ENCODE measurements around the gene RASA3. TPM values are rescaled to one million over a fixed set of nuclear protein-coding genes. Genes with fewer than 3 reads are reported as not detected.

The RASA3 gene
- total RNA-seq, 3 donors from 2014 or later (not counting 1 experiment from before 2014, with no cell fraction given), result 252 to 277 (median 274) TPM

DNA sequence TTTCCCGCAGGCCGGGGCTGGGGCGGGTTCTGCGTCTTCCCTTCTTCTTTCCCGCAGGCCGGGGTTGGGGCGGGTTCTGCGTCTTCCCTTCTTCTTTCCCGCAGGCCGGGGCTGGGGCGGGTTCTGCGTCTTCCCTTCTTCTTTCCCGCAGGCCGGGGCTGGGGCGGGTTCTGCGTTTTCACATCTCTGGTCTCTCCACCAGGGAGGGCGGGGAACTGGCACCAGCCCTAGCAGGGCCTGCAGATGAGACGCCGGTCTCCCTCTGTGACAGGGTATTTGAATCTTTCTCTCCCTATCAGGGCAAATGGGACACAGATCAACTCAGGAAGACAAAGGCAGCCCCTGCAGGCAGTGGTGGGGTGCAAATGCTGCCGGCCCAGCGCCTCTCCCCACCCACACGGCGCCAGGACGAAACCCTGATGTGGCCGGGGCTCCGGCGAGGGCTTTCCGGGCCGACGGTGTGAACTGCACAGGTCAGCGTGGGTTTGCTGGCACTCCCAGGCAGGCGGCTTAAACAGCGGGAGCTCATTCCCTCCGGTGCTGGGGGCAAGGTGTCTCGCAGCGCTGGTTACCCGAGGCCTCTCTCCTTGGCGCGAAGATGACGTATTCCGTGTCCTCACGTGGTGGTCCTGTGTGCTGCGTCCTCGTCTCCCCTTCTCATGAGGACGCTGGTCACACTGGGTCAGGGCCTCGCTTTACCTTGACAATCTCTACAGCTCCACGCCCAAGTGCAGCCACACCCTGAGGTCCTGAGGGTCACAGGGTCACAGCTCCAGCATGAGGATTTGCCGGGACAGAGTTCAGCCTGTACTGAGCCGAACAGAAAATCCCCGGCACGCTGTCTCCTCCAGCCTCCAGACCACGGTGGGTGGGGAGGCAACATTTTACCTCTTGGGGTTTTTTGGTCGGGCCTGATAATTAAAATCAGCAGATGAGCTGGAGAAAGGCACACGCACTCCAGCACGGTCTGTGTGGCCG, 157.8 kb downstream of the RASA3 start:
- H3K9me3 Mint-ChIP-seq, result no peaks in the 10 kb centered on the region
- intact Hi-C loops (cut with micrococcal nuclease), result no loop called here
- peaks cover 66% of the 10 kb centered on the region for H3K36me3 ChIP-seq (ENCODE audit: control insufficient read depth, insufficient read depth, low read length)
- no peak overlapping the region for H3K27ac Mint-ChIP-seq
- no peaks in the 10 kb centered on the region for H3K27me3 Mint-ChIP-seq (ENCODE audit: low read depth in 2 of 2)
- no peaks in the 10 kb centered on the region for H3K36me3 Mint-ChIP-seq
- no peaks in the 10 kb centered on the region for H3K4me1 Mint-ChIP-seq
- H3K4me1 ChIP-seq (ENCODE audit: control insufficient read depth, insufficient read depth, low read length), result no peaks in the 10 kb centered on the region
- TF ChIP-seq, protein P1, sequence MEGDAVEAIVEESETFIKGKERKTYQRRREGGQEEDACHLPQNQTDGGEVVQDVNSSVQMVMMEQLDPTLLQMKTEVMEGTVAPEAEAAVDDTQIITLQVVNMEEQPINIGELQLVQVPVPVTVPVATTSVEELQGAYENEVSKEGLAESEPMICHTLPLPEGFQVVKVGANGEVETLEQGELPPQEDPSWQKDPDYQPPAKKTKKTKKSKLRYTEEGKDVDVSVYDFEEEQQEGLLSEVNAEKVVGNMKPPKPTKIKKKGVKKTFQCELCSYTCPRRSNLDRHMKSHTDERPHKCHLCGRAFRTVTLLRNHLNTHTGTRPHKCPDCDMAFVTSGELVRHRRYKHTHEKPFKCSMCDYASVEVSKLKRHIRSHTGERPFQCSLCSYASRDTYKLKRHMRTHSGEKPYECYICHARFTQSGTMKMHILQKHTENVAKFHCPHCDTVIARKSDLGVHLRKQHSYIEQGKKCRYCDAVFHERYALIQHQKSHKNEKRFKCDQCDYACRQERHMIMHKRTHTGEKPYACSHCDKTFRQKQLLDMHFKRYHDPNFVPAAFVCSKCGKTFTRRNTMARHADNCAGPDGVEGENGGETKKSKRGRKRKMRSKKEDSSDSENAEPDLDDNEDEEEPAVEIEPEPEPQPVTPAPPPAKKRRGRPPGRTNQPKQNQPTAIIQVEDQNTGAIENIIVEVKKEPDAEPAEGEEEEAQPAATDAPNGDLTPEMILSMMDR (IDR thresholded peaks at IDR 0.05), result no peak
- no peak for DNase-seq
- no peak for ATAC-seq
- H3K27me3 ChIP-seq (ENCODE audit: control insufficient read depth, insufficient read depth, low read length), result no peaks in the 10 kb centered on the region
- no peak overlapping the region for H3K4me3 ChIP-seq (ENCODE audit: low read length)
- no peaks in the 10 kb centered on the region for H3K9me3 ChIP-seq (ENCODE audit: control insufficient read depth, insufficient read depth, low read length)
- 96% methylated on average over 48 of the region's 56 CpGs for whole genome bisulfite sequencing (ENCODE audit: insufficient coverage)
- no peak overlapping the region for H3K4me3 Mint-ChIP-seq
- no peak overlapping the region for H3K27ac ChIP-seq (ENCODE audit: low read length)

DNA sequence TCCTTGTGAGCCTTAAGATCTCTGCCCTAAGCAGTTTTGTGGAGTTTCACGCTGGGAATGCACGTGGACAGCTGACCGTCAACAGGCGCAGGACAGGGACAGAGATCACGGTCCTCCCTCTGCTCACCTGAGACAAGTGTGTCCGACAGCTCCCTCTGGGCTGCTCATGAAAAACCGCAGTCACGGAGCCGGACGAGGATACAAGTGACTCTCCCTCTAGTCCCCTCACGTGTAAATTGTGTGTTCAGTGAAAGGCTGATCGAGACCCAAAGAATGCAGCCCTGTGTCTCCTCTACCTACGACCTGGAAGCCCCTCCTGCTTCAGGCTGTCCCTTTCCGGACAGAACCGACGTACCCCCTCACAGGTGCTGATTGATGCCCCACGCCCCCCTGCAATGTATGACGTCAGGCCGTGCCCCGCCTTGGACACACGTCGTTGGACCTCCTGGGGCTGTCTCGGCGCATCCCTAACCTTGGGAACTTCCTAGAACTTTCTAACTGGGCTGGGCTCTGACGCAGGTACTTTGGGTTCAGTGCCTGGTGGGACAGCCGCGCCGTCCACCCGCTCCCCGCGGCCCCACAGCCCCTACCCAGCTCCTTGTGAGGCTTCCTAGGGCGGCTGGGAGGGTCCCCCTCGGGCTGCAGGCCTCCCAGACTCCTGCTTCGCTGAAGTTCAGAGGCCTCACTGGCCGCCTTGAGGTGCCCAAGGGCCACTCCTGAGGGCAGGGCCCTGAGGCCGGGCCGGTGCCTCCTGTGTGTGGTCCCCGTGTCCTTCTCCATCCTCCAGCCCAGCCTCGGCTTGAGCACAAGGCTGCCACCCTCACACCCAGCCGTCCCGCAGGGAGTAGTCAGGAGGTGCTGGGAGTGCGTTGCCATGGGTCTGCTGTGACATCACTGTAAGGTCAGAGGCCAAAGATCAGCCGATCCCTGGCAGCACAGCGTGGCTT, 158.9 kb downstream of the RASA3 start, which contains the start of gene C13orf46:
C13orf46 (minus strand) TSS at position 859 of the 947 bp plus-strand sequence; CDS start at position 780, 79 bp downstream.
- Histone ChIP-seq H3K36me3 (ENCODE audit: control insufficient read depth, insufficient read depth, low read length) (peaks cover 60% of the 10 kb centered on the region), H3K4me3 (ENCODE audit: low read length) (no peak within 1 kb of the TSS), H3K9me3 (ENCODE audit: control insufficient read depth, insufficient read depth, low read length) (no peaks in the 10 kb centered on the region), H3K4me1 (ENCODE audit: control insufficient read depth, insufficient read depth, low read length) (no peaks in the 10 kb centered on the region), H3K27me3 (ENCODE audit: control insufficient read depth, insufficient read depth, low read length) (no peaks in the 10 kb centered on the region), H3K27ac (ENCODE audit: low read length) (no peak within 1 kb of the TSS)
- no peak for ATAC-seq
- Mint-ChIP-seq H3K4me1 (no peaks in the 10 kb centered on the region), H3K9me3 (no peaks in the 10 kb centered on the region), H3K27me3 (ENCODE audit: low read depth in 2 of 2) (no peaks in the 10 kb centered on the region), H3K36me3 (no peaks in the 10 kb centered on the region), H3K4me3 (no peak within 1 kb of the TSS), H3K27ac (no peak within 1 kb of the TSS)
- intact Hi-C loops (cut with micrococcal nuclease), result no loop called here
- no peak for DNase-seq
- TF ChIP-seq, protein P1 (IDR thresholded peaks at IDR 0.05), result no peak
- 95% methylated on average over 44 of the region's 44 CpGs for WGBS (ENCODE audit: insufficient coverage)

DNA sequence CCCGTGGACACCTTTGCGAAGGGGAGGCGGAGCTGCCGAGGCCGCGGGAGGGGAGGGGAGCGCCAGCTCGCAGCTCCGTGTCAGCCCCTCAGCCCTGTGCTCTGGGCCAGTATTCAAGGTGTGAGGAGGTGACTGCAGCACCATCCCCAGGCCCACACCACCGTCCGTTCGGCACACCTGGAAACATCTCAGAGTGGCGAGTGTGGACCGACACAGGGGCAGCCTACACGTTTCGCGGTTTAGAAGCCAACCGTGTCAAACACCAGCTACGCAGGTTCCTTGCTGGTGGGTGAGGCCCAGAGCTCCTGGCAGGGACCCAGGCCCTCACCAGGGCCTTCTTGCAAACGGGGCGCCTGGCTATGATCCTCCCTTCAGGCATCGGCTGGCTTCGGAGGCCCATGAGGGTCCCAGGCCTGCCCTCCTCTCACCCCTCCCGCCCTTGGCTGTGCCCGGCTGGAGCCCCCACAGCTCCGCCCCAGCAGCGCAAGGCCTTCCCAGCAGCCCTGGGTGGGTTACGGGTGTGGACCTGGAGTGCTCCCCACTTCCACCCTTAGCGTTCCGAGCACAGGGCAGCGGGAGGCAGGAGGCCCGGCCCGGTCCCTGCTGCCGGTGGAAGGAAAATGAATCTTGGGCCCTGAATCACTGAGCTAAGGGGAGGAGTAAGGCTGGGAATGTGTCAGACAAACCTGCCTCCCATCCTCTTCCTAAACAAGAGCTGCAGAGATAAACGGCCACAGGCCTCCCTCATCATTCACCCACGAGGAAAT, 159.8 kb downstream of the RASA3 start:
- WGBS (ENCODE audit: insufficient coverage), result 91% methylated on average over 33 of the region's 36 CpGs
- Mint-ChIP-seq H3K4me1 (no peaks in the 10 kb centered on the region), H3K9me3 (no peaks in the 10 kb centered on the region), H3K4me3 (no peak overlapping the region), H3K27ac (no peak overlapping the region), H3K27me3 (ENCODE audit: low read depth in 2 of 2) (no peaks in the 10 kb centered on the region), H3K36me3 (no peaks in the 10 kb centered on the region)
- no peak overlapping the region for H3K27ac ChIP-seq (ENCODE audit: low read length)
- TF ChIP-seq, protein P1 (IDR thresholded peaks at IDR 0.05), result no peak
- no peaks in the 10 kb centered on the region for H3K27me3 ChIP-seq (ENCODE audit: control insufficient read depth, insufficient read depth, low read length)
- ATAC-seq (no peak), DNase-seq (no peak)
- intact Hi-C loops (cut with micrococcal nuclease), result no loop called here
- H3K4me3 ChIP-seq (ENCODE audit: low read length), result no peak overlapping the region
- no peaks in the 10 kb centered on the region for H3K4me1 ChIP-seq (ENCODE audit: control insufficient read depth, insufficient read depth, low read length)
- peaks cover 54% of the 10 kb centered on the region for H3K36me3 ChIP-seq (ENCODE audit: control insufficient read depth, insufficient read depth, low read length)
- H3K9me3 ChIP-seq (ENCODE audit: control insufficient read depth, insufficient read depth, low read length), result no peaks in the 10 kb centered on the region

Measured in natural killer cell (primary cell).